Astrocyte (in vitro differentiated cells and primary cell): Measurements from ENCODE around the gene TEAD1. TPM values are rescaled to one million over a fixed set of nuclear protein-coding genes. Genes with fewer than 3 reads are reported as not detected.

ENCODE experiments used
- DNase-seq: peaks from one replicate; pipeline ENCODE4 v3.0.0-alpha.2; 2010; ENCODE audit warnings: low read depth
- FAIRE-seq: peaks from 2 replicates; lab custom pipeline; 2011; peaks lifted over from hg19 to GRCh38; lab: Jason Lieb, UNC
- H2AFZ ChIP-seq: 2 replicates; pipeline ENCODE4 v1.6.0; 2012; ENCODE audit warnings: low read depth, low read length, inconsistent platforms
- H3K27ac ChIP-seq: 2 replicates; pipeline ENCODE4 v1.5.1; 2011; ENCODE audit warnings: low read depth, low read length, inconsistent platforms
- H3K27me3 ChIP-seq: 2 replicates; pipeline ENCODE4 v1.6.0; 2011; ENCODE audit warnings: low read length, inconsistent platforms; ENCODE audit not compliant: insufficient read depth
- H3K36me3 ChIP-seq: 2 replicates; pipeline ENCODE4 v1.5.1; 2011; ENCODE audit warnings: low read length, inconsistent platforms; ENCODE audit not compliant: insufficient read depth
- H3K4me1 ChIP-seq: 2 replicates; pipeline ENCODE4 v1.5.1; 2011; ENCODE audit warnings: low read length, inconsistent platforms; ENCODE audit not compliant: insufficient read depth
- H3K4me2 ChIP-seq: 2 replicates; pipeline ENCODE4 v1.6.0; 2012; ENCODE audit warnings: low read length, inconsistent platforms
- H3K4me3 ChIP-seq: 2 replicates; pipeline ENCODE4 v1.5.1; 2011; ENCODE audit warnings: low read depth, mild to moderate bottlenecking, low read length, inconsistent platforms; ENCODE audit not compliant: insufficient read depth
- H3K79me2 ChIP-seq: 2 replicates; pipeline ENCODE4 v1.6.0; 2012; ENCODE audit warnings: mild to moderate bottlenecking, low read length, inconsistent platforms; ENCODE audit not compliant: insufficient read depth
- H3K9ac ChIP-seq: 2 replicates; pipeline ENCODE4 v1.6.0; 2012; ENCODE audit warnings: mild to moderate bottlenecking, low read length, inconsistent platforms
- H3K9me3 ChIP-seq: 2 replicates; pipeline ENCODE4 v1.5.1; 2012; ENCODE audit warnings: low read depth, mild to moderate bottlenecking, low read length, inconsistent platforms; ENCODE audit not compliant: insufficient read depth
- H4K20me1 ChIP-seq: 2 replicates; pipeline ENCODE4 v1.6.0; 2012; ENCODE audit warnings: low read length, inconsistent platforms; ENCODE audit not compliant: insufficient read depth
- H3K27ac Mint-ChIP-seq: one replicate; pipeline ENCODE4 v1.8.0; 2021; ENCODE audit warnings: mild to moderate bottlenecking, mixed read lengths; ENCODE audit not compliant: unreplicated experiment
- H3K27me3 Mint-ChIP-seq: one replicate; pipeline ENCODE4 v1.8.0; 2021; ENCODE audit warnings: low read depth, mixed read lengths; ENCODE audit not compliant: unreplicated experiment
- H3K36me3 Mint-ChIP-seq: one replicate; pipeline ENCODE4 v1.8.0; 2021; ENCODE audit warnings: low read depth, mixed read lengths; ENCODE audit not compliant: unreplicated experiment
- H3K4me1 Mint-ChIP-seq: one replicate; pipeline ENCODE4 v1.8.0; 2021; ENCODE audit warnings: low read depth, mixed read lengths; ENCODE audit not compliant: unreplicated experiment
- H3K4me3 Mint-ChIP-seq: one replicate; pipeline ENCODE4 v1.8.0; 2021; ENCODE audit warnings: mild to moderate bottlenecking, moderate library complexity, mixed read lengths; ENCODE audit not compliant: unreplicated experiment
- H3K9me3 Mint-ChIP-seq: one replicate; pipeline ENCODE4 v1.8.0; 2021; ENCODE audit warnings: mild to moderate bottlenecking, mixed read lengths; ENCODE audit not compliant: unreplicated experiment
- CTCF ChIP-seq: IDR thresholded peaks from 2 replicates; pipeline ENCODE4 v1.5.1; 2011; ENCODE audit warnings: low read depth, mild to moderate bottlenecking, inconsistent platforms, low read length, moderate library complexity; ENCODE audit not compliant: insufficient read depth
- EZH2 ChIP-seq: IDR thresholded peaks from 2 replicates; pipeline ENCODE4 v1.6.1; 2012; ENCODE audit warnings: mild to moderate bottlenecking, low read length, inconsistent platforms; ENCODE audit not compliant: insufficient read depth
- total RNA-seq: library from RNA; stranded (reverse); gene quantifications from 2 replicates; pipeline ENCODE4 v1.2.1, GENCODE V29; 2021

TEAD1 gene
- total RNA-seq, 1 donor from 2014 or later: 149 TPM

- peaks cover 100% of the 10 kb centered on the region for H3K79me2 ChIP-seq
- TF ChIP-seq EZH2: no peak
- TF ChIP-seq CTCF: no peak
- no peaks in the 10 kb centered on the region for H3K9me3 ChIP-seq
- Mint-ChIP-seq H3K27me3 (no peaks in the 10 kb centered on the region), H3K4me3 (no peak overlapping the region), H3K36me3 (peaks cover 2% of the 10 kb centered on the region), H3K4me1 (peaks cover 42% of the 10 kb centered on the region), H3K9me3 (no peaks in the 10 kb centered on the region), H3K27ac (no peak overlapping the region)
- H3K4me2 ChIP-seq: no peak overlapping the region
- no peak overlapping the region for H3K4me3 ChIP-seq
- H3K4me1 ChIP-seq: peaks cover 20% of the 10 kb centered on the region
- H2AFZ ChIP-seq: no peak overlapping the region
- no peak overlapping the region for H3K9ac ChIP-seq
- H3K36me3 ChIP-seq: peaks cover 2% of the 10 kb centered on the region
- FAIRE-seq (no peak), DNase-seq (peak; percentile 78)
- no peak overlapping the region for H3K27ac ChIP-seq
- H4K20me1 ChIP-seq: peaks cover 91% of the 10 kb centered on the region
- H3K27me3 ChIP-seq: no peaks in the 10 kb centered on the region
Observed at GRCh38 chr11:12731841-12732336, 57.7 kb downstream of the TEAD1 start.

GRCh38 chr11:12733091-12733490 is 58.9 kb downstream of the TEAD1 start:
- FAIRE-seq: no peak
- TF ChIP-seq EZH2 (no peak), CTCF (no peak)
- H3K27ac Mint-ChIP-seq: no peak overlapping the region

GRCh38 chr11:12734625-12735024 is 60.4 kb downstream of the TEAD1 start:
- no peak overlapping the region for H3K4me3 Mint-ChIP-seq
- H3K9me3 ChIP-seq: no peaks in the 10 kb centered on the region
- TF ChIP-seq EZH2: no peak
- no peak for TF ChIP-seq CTCF

More at GRCh38 chr11:12733091-12733490, 58.9 kb downstream of the TEAD1 start:
- Histone ChIP-seq H3K9me3 (no peaks in the 10 kb centered on the region), H3K79me2 (peaks cover 100% of the 10 kb centered on the region), H3K4me1 (peaks cover 9% of the 10 kb centered on the region), H3K36me3 (peaks cover 2% of the 10 kb centered on the region), H3K27me3 (no peaks in the 10 kb centered on the region), H3K4me3 (no peak overlapping the region), H3K9ac (no peak overlapping the region), H4K20me1 (peaks cover 92% of the 10 kb centered on the region), H3K4me2 (no peak overlapping the region), H3K27ac (no peak overlapping the region), H2AFZ (no peak overlapping the region)
- DNase-seq: no peak
- Mint-ChIP-seq H3K9me3 (no peaks in the 10 kb centered on the region), H3K4me1 (peaks cover 30% of the 10 kb centered on the region), H3K36me3 (no peaks in the 10 kb centered on the region), H3K27me3 (no peaks in the 10 kb centered on the region), H3K4me3 (no peak overlapping the region)

More at GRCh38 chr11:12734625-12735024, 60.4 kb downstream of the TEAD1 start:
- Mint-ChIP-seq H3K27me3 (no peaks in the 10 kb centered on the region), H3K9me3 (no peaks in the 10 kb centered on the region), H3K27ac (no peak overlapping the region), H3K36me3 (no peaks in the 10 kb centered on the region), H3K4me1 (peaks cover 25% of the 10 kb centered on the region)
- peaks cover 2% of the 10 kb centered on the region for H3K36me3 ChIP-seq
- no peak overlapping the region for H2AFZ ChIP-seq
- peaks cover 100% of the 10 kb centered on the region for H3K79me2 ChIP-seq
- no peak overlapping the region for H3K4me2 ChIP-seq
- H3K4me3 ChIP-seq: no peak overlapping the region
- DNase-seq (no peak), FAIRE-seq (no peak)
- no peaks in the 10 kb centered on the region for H3K27me3 ChIP-seq
- no peak overlapping the region for H3K9ac ChIP-seq
- peaks cover 6% of the 10 kb centered on the region for H3K4me1 ChIP-seq
- H3K27ac ChIP-seq: no peak overlapping the region
- H4K20me1 ChIP-seq: peaks cover 92% of the 10 kb centered on the region
